Epidermal melanocyte (primary cell): ENCODE results near the gene TECR.
"Not testable (repeated sequence)": the region's sequence is repeated elsewhere in the genome, so short reads cannot be mapped to it uniquely, and the experiment has no call there.

Experiments used
- DNase-seq: peaks from one replicate; pipeline ENCODE4 v3.0.0; 2011; ENCODE audit warnings: low spot score; ENCODE audit not compliant: insufficient read length

Gene TECR, protein sequence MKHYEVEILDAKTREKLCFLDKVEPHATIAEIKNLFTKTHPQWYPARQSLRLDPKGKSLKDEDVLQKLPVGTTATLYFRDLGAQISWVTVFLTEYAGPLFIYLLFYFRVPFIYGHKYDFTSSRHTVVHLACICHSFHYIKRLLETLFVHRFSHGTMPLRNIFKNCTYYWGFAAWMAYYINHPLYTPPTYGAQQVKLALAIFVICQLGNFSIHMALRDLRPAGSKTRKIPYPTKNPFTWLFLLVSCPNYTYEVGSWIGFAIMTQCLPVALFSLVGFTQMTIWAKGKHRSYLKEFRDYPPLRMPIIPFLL

GRCh38 chr19:14529254-14530004, at the start of gene TECR:
Gene TECR (plus strand): TSS chr19:14529594. CDS start chr19:14529697, 103 bp downstream.
- DNase-seq: peak; percentile 91

GRCh38 chr19:14479975-14480699, 49.3 kb upstream of the TECR start:
- DNase-seq: peak; percentile 43

DNA sequence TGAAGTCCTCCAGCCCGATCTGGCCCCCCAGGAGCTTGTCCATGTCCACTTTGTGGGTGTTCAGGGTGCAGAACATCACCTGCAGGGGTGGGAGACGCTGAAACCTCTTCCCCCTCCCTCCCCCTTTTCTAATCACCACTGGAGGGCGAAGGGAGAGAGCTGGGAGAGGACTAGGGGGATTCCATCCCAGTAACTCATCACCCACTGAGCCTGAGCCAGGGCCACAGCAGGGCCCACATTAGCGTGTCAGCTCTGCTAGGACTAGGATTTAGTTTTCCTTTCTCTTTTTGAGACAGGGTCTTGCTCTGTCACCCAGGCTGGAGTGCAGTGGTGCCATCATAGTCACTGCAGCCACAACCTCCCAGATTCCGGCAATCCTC, 48.7 kb upstream of the TECR start:
- peak; percentile 18 for DNase-seq

GRCh38 chr19:14482172-14482941, 47.0 kb upstream of the TECR start:
- peak; percentile 12 for DNase-seq

GRCh38 chr19:14487370-14488125, 41.8 kb upstream of the TECR start:
- DNase-seq: no peak

GRCh38 chr19:14492756-14493337, 36.5 kb upstream of the TECR start:
- no peak for DNase-seq

DNA sequence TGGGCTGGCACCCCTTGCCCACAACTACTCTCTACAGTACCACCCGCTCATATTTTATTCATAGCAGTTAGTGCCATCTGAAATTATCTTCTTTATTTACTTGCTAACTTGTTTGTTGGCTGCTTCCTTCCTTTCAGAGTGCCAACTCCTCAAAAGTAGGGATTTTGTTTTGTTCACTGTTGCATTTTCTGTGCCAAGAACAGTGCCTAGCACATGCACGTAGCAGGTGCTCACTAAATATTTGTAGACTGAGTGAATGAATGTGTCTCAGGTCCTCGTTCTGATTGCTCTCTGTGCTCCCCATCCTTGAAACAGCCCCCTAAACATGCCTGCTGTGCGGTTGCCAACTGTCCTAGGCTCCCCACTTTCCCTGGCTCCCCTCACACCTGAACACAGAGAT, 35.0 kb upstream of the TECR start:
- DNase-seq: no peak

- no peak for DNase-seq
Measured at GRCh38 chr19:14494910-14495671, 34.3 kb upstream of the TECR start.

DNA sequence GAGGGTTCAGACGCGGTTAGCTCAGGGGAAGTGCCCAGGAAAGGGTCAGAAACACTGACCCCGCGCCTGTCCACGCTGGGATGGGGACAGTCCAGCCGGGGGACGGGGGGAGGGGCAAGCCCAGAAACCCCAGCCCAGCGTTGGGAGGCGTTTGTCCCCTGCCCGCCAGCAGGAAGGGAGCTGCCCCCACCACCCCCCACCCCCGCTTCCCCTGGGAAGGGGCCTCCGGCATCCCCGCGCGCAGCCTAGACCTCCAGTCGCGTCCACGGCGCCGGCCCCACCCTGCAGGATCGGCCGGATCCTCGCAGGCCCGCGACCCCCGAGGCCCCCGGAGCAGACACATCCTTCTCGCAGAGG, 33.7 kb upstream of the TECR start:
- no peak for DNase-seq

GRCh38 chr19:14496029-14496833, 33.2 kb upstream of the TECR start, which contains the start of gene GIPC1:
Gene GIPC1 (minus strand): TSS chr19:14496127. CDS start chr19:14482976, 13,151 bp downstream.
- peak; percentile 99 for DNase-seq

GRCh38 chr19:14496834-14497227, 32.6 kb upstream of the TECR start:
- no peak for DNase-seq

DNA sequence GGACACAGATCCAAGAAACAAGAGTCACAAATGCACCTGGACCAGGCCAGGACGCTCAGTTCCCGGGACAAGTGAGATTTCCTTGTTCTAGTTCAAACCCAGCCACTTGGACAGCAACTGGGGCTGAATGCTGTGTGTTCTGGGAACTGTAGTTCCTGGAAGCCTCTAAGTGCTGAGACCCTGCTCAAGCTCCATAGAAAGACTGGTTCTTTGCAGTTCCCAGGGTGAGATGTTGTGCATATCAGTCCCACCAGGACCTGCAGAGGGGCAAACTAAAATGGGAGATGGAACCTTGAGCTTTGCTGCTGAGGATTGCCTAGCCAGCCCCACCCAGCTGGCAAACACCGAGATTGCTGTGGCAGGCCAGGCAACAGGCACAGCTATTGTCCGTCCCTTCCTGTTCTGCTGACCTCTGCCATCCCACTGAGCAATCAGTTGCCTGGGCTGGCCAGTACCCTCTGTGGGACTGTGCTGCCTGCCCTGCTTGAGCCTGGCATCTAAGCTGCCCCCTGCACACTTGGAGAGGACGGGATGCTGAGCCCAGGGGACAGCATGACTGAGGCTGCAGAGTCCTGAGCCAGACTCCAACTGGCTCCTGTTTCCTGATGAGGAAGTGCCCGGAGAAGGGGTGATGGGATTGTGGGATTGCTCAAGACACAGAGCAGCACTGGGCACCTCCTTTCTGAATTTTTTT, 32.0 kb upstream of the TECR start:
- no peak for DNase-seq

- DNase-seq: no peak
Measured at GRCh38 chr19:14502334-14503092, 26.9 kb upstream of the TECR start.

DNA sequence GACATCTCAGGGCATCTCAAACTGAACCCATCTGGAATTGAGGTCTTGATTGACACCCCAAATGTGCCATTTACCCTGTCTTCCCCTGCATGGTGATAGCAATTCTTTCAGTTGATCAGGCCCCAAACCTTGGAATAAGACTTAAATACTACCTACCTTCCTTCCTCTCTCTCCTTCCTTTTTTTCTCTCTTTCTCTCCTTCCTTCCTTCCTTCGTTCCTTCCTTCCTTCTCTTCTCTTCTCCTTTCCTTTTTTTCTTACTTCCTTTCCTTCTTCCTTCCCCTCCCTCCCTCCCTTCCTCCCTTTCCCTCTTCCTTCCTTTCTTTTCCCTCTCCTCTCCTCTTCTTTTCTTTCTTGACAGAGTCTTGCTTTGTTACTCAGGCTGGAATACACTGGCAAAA, 26.1 kb upstream of the TECR start:
- no peak for DNase-seq

- DNase-seq: not testable (repeated sequence)
Measured at GRCh38 chr19:14504575-14504974, 24.8 kb upstream of the TECR start.

DNA sequence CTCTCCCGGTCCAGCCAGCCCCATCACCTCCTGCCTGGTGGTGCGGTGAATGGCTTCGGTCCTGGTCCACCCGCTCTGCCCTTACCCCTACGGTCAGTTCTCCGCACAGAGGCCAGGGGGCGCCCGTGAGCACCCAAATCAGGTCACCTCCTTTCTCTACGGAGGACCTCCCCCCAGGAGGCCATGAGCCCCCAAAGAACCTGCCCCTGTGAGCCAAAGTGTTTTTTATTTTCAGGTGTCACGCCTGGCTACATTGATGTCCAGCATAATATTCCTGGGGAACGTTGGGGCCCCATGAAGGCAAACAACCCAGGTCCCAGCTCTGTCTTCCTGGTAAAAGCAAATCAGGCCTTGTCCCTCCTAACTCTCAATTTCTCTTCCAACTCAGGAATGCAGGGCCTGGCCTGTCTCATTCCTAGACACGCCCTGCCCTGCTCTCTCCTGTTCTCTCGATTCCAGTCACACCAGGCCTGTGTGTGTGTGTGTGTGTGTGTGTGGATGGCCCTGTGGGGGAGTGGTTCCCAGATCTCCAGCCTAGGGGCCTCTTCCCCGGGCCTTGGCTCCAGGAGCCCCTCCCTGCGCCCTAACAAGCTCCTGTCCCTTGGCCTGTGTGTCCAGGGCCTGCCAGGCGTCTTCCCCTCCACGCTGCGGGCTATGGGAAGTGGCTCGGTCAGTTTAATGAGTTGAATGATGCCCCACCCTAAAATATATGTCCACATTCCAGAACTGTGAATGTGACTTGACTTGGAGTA, 23.7 kb upstream of the TECR start:
- no peak for DNase-seq
